ENCODE results near the gene CLIC2. TPM values are rescaled to one million over a fixed set of nuclear protein-coding genes. Genes with fewer than 3 reads are reported as not detected.

The CLIC2 gene
- 1.1 and 6.7 TPM in 2 replicates for polyA plus RNA-seq

GRCh38 chrX:155334486-155335336, at the start of gene CLIC2:
Gene CLIC2 (minus strand): TSS chrX:155334614. CDS start chrX:155334427, 187 bp downstream.

GRCh38 chrX:155381843-155382528, 47.6 kb upstream of the CLIC2 start, which contains the start of gene F8A2:
Gene F8A2 (plus strand): TSS chrX:155382095. CDS start chrX:155382115, 20 bp downstream.

GRCh38 chrX:155263854-155264628, 70.4 kb downstream of the CLIC2 start, which contains the start of gene RAB39B:
Gene RAB39B (minus strand): TSS chrX:155264491. CDS start chrX:155264288, 203 bp downstream.

Other genes starting within 250 kb of the CLIC2 start
- gene VBP1, start 118.2 kb downstream of the CLIC2 start, polyA plus RNA-seq: 136 and 154 TPM in 2 replicates
- gene RAB39B, start 70.1 kb downstream of the CLIC2 start, polyA plus RNA-seq: 19.7 and 22.1 TPM in 2 replicates
- not detected in 2 replicates for gene F8A2, start 47.5 kb upstream of the CLIC2 start, polyA plus RNA-seq
- gene F8A3, start 124.0 kb upstream of the CLIC2 start, polyA plus RNA-seq: 8.4 and 12.4 TPM in 2 replicates

Data from Purkinje cell (primary cell).